ENCODE measurements around the gene CCDC136.
A peak's percentile ranks its signal among the peaks of the same experiment; 100 is the strongest.

CCDC136 gene

DNA sequence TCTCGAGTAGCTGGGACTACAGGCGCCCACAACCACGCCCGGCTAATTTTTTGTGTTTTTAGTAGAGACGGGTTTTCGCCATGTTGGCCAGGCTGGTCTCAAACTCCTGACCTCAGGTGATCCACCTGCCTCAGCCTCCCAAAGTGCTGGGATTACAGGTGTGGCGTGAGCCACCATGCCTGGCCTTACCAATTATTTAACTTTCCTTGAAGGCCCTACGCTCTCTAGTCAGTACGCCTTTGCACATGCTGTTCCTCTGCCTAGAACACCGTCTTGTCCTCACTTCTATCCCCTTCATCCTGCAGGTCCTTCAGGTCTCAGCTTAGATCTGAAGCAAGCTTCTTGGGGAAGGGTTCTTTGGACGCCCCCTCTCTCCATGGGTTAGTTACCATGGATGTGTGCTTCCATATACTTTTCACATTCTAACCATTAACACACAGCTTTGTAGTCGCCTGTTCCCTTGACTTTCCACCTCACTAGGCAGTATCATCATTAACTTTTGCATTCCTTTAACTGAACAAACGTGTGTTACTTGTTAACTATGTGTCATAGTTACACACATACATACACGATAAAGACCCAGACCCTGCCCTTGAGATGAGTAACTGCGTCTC, 70.3 kb downstream of the CCDC136 start:
- peaks cover 27% of the 10 kb centered on the region for H3K36me3 ChIP-seq (ENCODE audit: control insufficient read depth, low read length)
- H3F3A ChIP-seq (ENCODE audit: control insufficient read depth, insufficient read depth) = no peaks in the 10 kb centered on the region
- TF ChIP-seq, protein P1, sequence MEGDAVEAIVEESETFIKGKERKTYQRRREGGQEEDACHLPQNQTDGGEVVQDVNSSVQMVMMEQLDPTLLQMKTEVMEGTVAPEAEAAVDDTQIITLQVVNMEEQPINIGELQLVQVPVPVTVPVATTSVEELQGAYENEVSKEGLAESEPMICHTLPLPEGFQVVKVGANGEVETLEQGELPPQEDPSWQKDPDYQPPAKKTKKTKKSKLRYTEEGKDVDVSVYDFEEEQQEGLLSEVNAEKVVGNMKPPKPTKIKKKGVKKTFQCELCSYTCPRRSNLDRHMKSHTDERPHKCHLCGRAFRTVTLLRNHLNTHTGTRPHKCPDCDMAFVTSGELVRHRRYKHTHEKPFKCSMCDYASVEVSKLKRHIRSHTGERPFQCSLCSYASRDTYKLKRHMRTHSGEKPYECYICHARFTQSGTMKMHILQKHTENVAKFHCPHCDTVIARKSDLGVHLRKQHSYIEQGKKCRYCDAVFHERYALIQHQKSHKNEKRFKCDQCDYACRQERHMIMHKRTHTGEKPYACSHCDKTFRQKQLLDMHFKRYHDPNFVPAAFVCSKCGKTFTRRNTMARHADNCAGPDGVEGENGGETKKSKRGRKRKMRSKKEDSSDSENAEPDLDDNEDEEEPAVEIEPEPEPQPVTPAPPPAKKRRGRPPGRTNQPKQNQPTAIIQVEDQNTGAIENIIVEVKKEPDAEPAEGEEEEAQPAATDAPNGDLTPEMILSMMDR (IDR thresholded peaks at IDR 0.05; ENCODE audit: low read depth, low read length, poor library complexity, severe bottlenecking) = no peak
- TF ChIP-seq EZH2phosphoT487 (IDR thresholded peaks at IDR 0.05; ENCODE audit: borderline replicate concordance, low read length) = no peak
- H3K9me2 ChIP-seq (replicated peaks; ENCODE audit: control insufficient read depth, low read length) = no peaks in the 10 kb centered on the region
- peaks cover 20% of the 10 kb centered on the region for H3K4me1 ChIP-seq (ENCODE audit: control insufficient read depth, low read length)
- H3K27me3 ChIP-seq (ENCODE audit: control insufficient read depth, low read length) = no peaks in the 10 kb centered on the region
- H4K20me1 ChIP-seq (ENCODE audit: control insufficient read depth, insufficient read depth, low read depth, low read length) = no peaks in the 10 kb centered on the region
- H3K4me2 ChIP-seq (ENCODE audit: low read length) = peak overlapping the region; percentile 64
- H3K79me2 ChIP-seq (ENCODE audit: control insufficient read depth, low read length) = peaks cover 26% of the 10 kb centered on the region
- no peak overlapping the region for H3K27ac ChIP-seq (ENCODE audit: low read depth, low read length)
- H3K4me3 ChIP-seq (ENCODE audit: low read length) = peak overlapping the region; percentile 79
- H3K9me3 ChIP-seq (ENCODE audit: control insufficient read depth, insufficient read depth, low read length) = no peaks in the 10 kb centered on the region

DNA sequence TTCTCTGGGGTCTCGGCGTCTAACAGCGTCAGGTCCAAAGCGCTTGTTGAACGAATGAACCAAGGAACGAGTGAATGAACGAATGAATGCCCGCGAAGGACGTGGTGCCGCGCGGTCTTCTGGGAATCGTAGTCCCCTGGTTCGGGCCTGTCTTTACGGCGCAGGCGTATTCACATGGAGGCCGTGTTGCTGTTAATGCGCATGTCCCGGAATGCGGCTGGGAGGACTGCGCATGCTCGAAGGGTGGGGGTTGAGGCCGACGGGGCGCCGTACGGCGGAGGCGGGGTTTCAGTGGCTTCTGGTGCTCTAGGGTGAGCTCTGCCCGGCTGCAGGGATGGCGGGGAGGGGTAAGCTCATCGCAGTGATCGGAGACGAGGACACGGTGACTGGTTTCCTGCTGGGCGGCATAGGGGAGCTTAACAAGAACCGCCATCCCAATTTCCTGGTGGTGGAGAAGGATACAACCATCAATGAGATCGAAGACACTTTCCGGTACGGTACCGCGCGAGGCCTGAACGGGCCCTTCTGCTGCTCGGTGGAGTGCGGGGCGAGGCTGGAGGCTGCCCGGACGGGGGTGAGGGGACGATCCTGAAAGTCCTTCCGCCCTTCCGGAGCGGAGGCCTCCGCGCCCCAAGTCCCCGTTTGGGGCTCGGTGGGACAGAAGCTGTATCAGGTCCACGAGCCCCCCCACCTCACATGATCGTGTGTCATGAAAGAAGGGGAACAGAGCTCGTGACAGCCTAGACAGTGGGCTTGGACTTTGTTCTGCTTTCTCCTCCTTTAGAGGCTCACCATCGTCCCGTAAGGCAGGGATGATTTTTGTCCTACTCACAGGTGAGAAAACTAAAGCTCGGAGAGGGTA, 71.0 kb downstream of the CCDC136 start, which contains the start of gene ATP6V1F:
ATP6V1F (plus strand) TSS at position 286 of the 862 bp plus-strand sequence; CDS start at position 335, 49 bp downstream.
- no peak for TF ChIP-seq EZH2phosphoT487 (IDR thresholded peaks at IDR 0.05; ENCODE audit: borderline replicate concordance, low read length)
- TF ChIP-seq, protein P1 (IDR thresholded peaks at IDR 0.05; ENCODE audit: low read depth, low read length, poor library complexity, severe bottlenecking) = no peak
- H3K36me3 ChIP-seq (ENCODE audit: control insufficient read depth, low read length) = peaks cover 29% of the 10 kb centered on the region
- no peak within 1 kb of the TSS for H3K27ac ChIP-seq (ENCODE audit: low read depth, low read length)

DNA sequence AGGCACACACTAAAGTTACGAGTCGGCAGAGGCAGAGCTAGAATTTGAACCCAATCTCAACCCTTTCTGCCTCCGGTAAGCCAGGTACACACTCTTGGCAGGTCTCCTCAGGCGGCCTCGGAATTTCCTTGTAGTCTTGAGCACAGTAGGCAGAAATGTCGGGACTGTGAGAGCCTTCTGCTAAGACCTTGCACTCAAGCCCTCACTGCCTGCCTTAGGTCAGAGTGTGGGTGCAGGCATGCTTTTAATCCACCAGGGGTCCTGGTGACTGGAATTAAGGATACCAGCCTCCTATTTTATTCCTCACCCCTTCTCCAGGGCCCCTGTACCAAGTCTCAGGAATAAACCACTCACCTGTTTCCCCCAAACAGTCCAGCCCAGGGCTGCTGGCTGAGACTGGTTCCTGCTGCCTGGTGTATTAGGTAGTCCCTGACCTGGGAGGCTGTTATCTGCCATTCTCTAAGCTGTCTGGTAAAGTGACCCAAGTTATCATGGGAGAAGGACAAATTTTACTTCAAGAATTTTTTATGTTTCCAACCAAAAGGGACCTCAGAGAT, 71.7 kb downstream of the CCDC136 start:
- H4K20me1 ChIP-seq (ENCODE audit: control insufficient read depth, insufficient read depth, low read depth, low read length) = no peaks in the 10 kb centered on the region
- peak overlapping the region; percentile 79 for H3K4me3 ChIP-seq (ENCODE audit: low read length)
- no peak overlapping the region for H3K27ac ChIP-seq (ENCODE audit: low read depth, low read length)
- no peaks in the 10 kb centered on the region; the same call in 1 of the 2 replicates for H3F3A ChIP-seq (ENCODE audit: control insufficient read depth, insufficient read depth)
- H3K4me1 ChIP-seq (ENCODE audit: control insufficient read depth, low read length) = peaks cover 22% of the 10 kb centered on the region
- H3K27me3 ChIP-seq (ENCODE audit: control insufficient read depth, low read length) = no peaks in the 10 kb centered on the region
- H3K9me2 ChIP-seq (replicated peaks; ENCODE audit: control insufficient read depth, low read length) = no peaks in the 10 kb centered on the region
- H3K79me2 ChIP-seq (ENCODE audit: control insufficient read depth, low read length) = peaks cover 26% of the 10 kb centered on the region
- H3K4me2 ChIP-seq (ENCODE audit: low read length) = peak overlapping the region; percentile 64
- H3K9me3 ChIP-seq (ENCODE audit: control insufficient read depth, insufficient read depth, low read length) = no peaks in the 10 kb centered on the region
- TF ChIP-seq, protein P1 (IDR thresholded peaks at IDR 0.05; ENCODE audit: low read depth, low read length, poor library complexity, severe bottlenecking) = peak; percentile 63
- no peak for TF ChIP-seq EZH2phosphoT487 (IDR thresholded peaks at IDR 0.05; ENCODE audit: borderline replicate concordance, low read length)
- peaks cover 29% of the 10 kb centered on the region for H3K36me3 ChIP-seq (ENCODE audit: control insufficient read depth, low read length)

More for the DNA sequence above, 71.0 kb downstream of the CCDC136 start, which contains the start of gene ATP6V1F:
- no peaks in the 10 kb centered on the region for H3K9me2 ChIP-seq (replicated peaks; ENCODE audit: control insufficient read depth, low read length)
- peak within 1 kb of the TSS; percentile 64 for H3K4me2 ChIP-seq (ENCODE audit: low read length)
- no peaks in the 10 kb centered on the region for H3K9me3 ChIP-seq (ENCODE audit: control insufficient read depth, insufficient read depth, low read length)
- H3K4me3 ChIP-seq (ENCODE audit: low read length) = peak within 1 kb of the TSS; percentile 79
- peaks cover 20% of the 10 kb centered on the region for H3K4me1 ChIP-seq (ENCODE audit: control insufficient read depth, low read length)
- no peaks in the 10 kb centered on the region for H3F3A ChIP-seq (ENCODE audit: control insufficient read depth, insufficient read depth)
- no peaks in the 10 kb centered on the region for H4K20me1 ChIP-seq (ENCODE audit: control insufficient read depth, insufficient read depth, low read depth, low read length)
- H3K79me2 ChIP-seq (ENCODE audit: control insufficient read depth, low read length) = peaks cover 26% of the 10 kb centered on the region
- no peaks in the 10 kb centered on the region for H3K27me3 ChIP-seq (ENCODE audit: control insufficient read depth, low read length)
